Measurements from ENCODE around the gene EDEM1.

GRCh38 chr3:5210926-5211325, 23.4 kb downstream of the EDEM1 start:
- TF ChIP-seq, protein P1, sequence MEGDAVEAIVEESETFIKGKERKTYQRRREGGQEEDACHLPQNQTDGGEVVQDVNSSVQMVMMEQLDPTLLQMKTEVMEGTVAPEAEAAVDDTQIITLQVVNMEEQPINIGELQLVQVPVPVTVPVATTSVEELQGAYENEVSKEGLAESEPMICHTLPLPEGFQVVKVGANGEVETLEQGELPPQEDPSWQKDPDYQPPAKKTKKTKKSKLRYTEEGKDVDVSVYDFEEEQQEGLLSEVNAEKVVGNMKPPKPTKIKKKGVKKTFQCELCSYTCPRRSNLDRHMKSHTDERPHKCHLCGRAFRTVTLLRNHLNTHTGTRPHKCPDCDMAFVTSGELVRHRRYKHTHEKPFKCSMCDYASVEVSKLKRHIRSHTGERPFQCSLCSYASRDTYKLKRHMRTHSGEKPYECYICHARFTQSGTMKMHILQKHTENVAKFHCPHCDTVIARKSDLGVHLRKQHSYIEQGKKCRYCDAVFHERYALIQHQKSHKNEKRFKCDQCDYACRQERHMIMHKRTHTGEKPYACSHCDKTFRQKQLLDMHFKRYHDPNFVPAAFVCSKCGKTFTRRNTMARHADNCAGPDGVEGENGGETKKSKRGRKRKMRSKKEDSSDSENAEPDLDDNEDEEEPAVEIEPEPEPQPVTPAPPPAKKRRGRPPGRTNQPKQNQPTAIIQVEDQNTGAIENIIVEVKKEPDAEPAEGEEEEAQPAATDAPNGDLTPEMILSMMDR (IDR thresholded peaks at IDR 0.05): no peak
- no peak for TF ChIP-seq POLR2A (IDR thresholded peaks at IDR 0.05)

Data from tibial nerve (tissue), 3 donors.